ENCODE results near the gene ERC2.

The ERC2 gene

GRCh38 chr3:55909373-55909772 lies 558.9 kb downstream of the ERC2 start:
- FAIRE-seq (no peak), DNase-seq (ENCODE audit: extremely low spot score, insufficient read length, low read depth) (no peak)

GRCh38 chr3:55907616-55908015 lies 560.7 kb downstream of the ERC2 start:
- FAIRE-seq (no peak), DNase-seq (ENCODE audit: extremely low spot score, insufficient read length, low read depth) (no peak)

GRCh38 chr3:55906896-55907295 lies 561.4 kb downstream of the ERC2 start:
- FAIRE-seq = no peak
- DNase-seq (ENCODE audit: extremely low spot score, insufficient read length, low read depth) = no peak

- FAIRE-seq = no peak
These were observed 563.6 kb downstream of the ERC2 start for GRCh38 chr3:55904716-55905115.

GRCh38 chr3:55903680-55904079 lies 564.6 kb downstream of the ERC2 start:
- FAIRE-seq = no peak
- no peak for DNase-seq (ENCODE audit: extremely low spot score, insufficient read length, low read depth)

More at GRCh38 chr3:55904716-55905115, 563.6 kb downstream of the ERC2 start:
- DNase-seq (ENCODE audit: extremely low spot score, insufficient read length, low read depth) = no peak

GRCh38 chr3:55902221-55902900 lies 565.9 kb downstream of the ERC2 start:
- no peak for FAIRE-seq

GRCh38 chr3:55899887-55900286 lies 568.4 kb downstream of the ERC2 start:
- DNase-seq (ENCODE audit: extremely low spot score, insufficient read length, low read depth) = no peak

More at GRCh38 chr3:55902221-55902900, 565.9 kb downstream of the ERC2 start:
- DNase-seq (ENCODE audit: extremely low spot score, insufficient read length, low read depth) = no peak

GRCh38 chr3:55897573-55898224 lies 570.6 kb downstream of the ERC2 start:
- FAIRE-seq (no peak), DNase-seq (ENCODE audit: extremely low spot score, insufficient read length, low read depth) (no peak)

More at GRCh38 chr3:55899887-55900286, 568.4 kb downstream of the ERC2 start:
- no peak for FAIRE-seq

- DNase-seq (ENCODE audit: extremely low spot score, insufficient read length, low read depth) (no peak), FAIRE-seq (no peak)
These were observed 572.2 kb downstream of the ERC2 start for GRCh38 chr3:55895897-55896566.

- DNase-seq (ENCODE audit: extremely low spot score, insufficient read length, low read depth) (no peak), FAIRE-seq (no peak)
These were observed 573.7 kb downstream of the ERC2 start for GRCh38 chr3:55894605-55895004.

- FAIRE-seq (no peak), DNase-seq (ENCODE audit: extremely low spot score, insufficient read length, low read depth) (no peak)
These were observed 575.1 kb downstream of the ERC2 start for GRCh38 chr3:55893045-55893664.

GRCh38 chr3:55891106-55891505 lies 577.2 kb downstream of the ERC2 start:
- DNase-seq (ENCODE audit: extremely low spot score, insufficient read length, low read depth) (no peak), FAIRE-seq (no peak)

GRCh38 chr3:55888282-55888885 lies 579.9 kb downstream of the ERC2 start:
- DNase-seq (ENCODE audit: extremely low spot score, insufficient read length, low read depth) = no peak
- FAIRE-seq = no peak

GRCh38 chr3:55885721-55886120 lies 582.5 kb downstream of the ERC2 start:
- FAIRE-seq (no peak), DNase-seq (ENCODE audit: extremely low spot score, insufficient read length, low read depth) (no peak)

GRCh38 chr3:55884491-55885285 lies 583.6 kb downstream of the ERC2 start:
- DNase-seq (ENCODE audit: extremely low spot score, insufficient read length, low read depth) = no peak
- no peak for FAIRE-seq

GRCh38 chr3:55884066-55884465 lies 584.2 kb downstream of the ERC2 start:
- no peak for DNase-seq (ENCODE audit: extremely low spot score, insufficient read length, low read depth)
- FAIRE-seq = no peak

GRCh38 chr3:55882006-55882405 lies 586.3 kb downstream of the ERC2 start:
- FAIRE-seq (no peak), DNase-seq (ENCODE audit: extremely low spot score, insufficient read length, low read depth) (no peak)

GRCh38 chr3:55880357-55880756 lies 587.9 kb downstream of the ERC2 start:
- no peak for FAIRE-seq
- DNase-seq (ENCODE audit: extremely low spot score, insufficient read length, low read depth) = no peak

- FAIRE-seq (no peak), DNase-seq (ENCODE audit: extremely low spot score, insufficient read length, low read depth) (no peak)
These were observed 588.4 kb downstream of the ERC2 start for GRCh38 chr3:55879901-55880331.
